Lower lobe of right lung (tissue), 2 donors: ENCODE measurements around the gene OR6N1. TPM values are rescaled to one million over a fixed set of nuclear protein-coding genes. Genes with fewer than 3 reads are reported as not detected.

Source experiments
- ATAC-seq, 2 donors: fragments of 200-7000 bp; cut with Tn5 transposase; one replicate each; pipeline ENCODE4 v1.9.1; 2020 to 2022; ENCODE audit warnings: mild to moderate bottlenecking in 2 of 2, moderate library complexity in 2 of 2
- DNase-seq: peaks from one replicate; pipeline ENCODE4 v3.0.0-alpha.2; 2020
- H3K27ac ChIP-seq: fragments of 200-600 bp; one replicate; pipeline ENCODE4 v1.8.0; 2022
- H3K27me3 ChIP-seq: fragments of 200-600 bp; one replicate; pipeline ENCODE4 v1.8.0; 2022; ENCODE audit warnings: low read depth
- H3K36me3 ChIP-seq: fragments of 200-600 bp; one replicate; pipeline ENCODE4 v1.8.0; 2022; ENCODE audit warnings: mild to moderate bottlenecking
- H3K4me1 ChIP-seq: fragments of 200-600 bp; one replicate; pipeline ENCODE4 v1.8.0; 2022
- H3K4me3 ChIP-seq: fragments of 200-600 bp; one replicate; pipeline ENCODE4 v1.8.0; 2022; ENCODE audit warnings: mild to moderate bottlenecking
- H3K9me3 ChIP-seq: fragments of 200-600 bp; one replicate; pipeline ENCODE4 v1.8.0; 2022
- intact Hi-C: fragments of 100-400 bp; cut with DNase I; formaldehyde crosslinking; loops from one replicate; pipeline ENCODE4 v1.11.0; 2022
- total RNA-seq: library from RNA; stranded (reverse); fragmentation: NEBNext Ultra II Directional; extraction: Animal tissue kit (Norgen Biotek cat#: 25700); gene quantifications from one replicate; pipeline ENCODE4 v1.2.1, GENCODE V29; 2021
- TF ChIP-seq, protein P1 (sequence below): fragments of 200-600 bp; IDR thresholded peaks from one replicate; pipeline ENCODE4 v1.8.0; 2022; ENCODE audit warnings: antibody characterized with exemption, mild to moderate bottlenecking
- donor health status: DM: no; HTN: yes; CAD: no; lungs with severe emphysema.

Gene OR6N1
- total RNA-seq, 1 donor from 2014 or later = 2.3 TPM

DNA sequence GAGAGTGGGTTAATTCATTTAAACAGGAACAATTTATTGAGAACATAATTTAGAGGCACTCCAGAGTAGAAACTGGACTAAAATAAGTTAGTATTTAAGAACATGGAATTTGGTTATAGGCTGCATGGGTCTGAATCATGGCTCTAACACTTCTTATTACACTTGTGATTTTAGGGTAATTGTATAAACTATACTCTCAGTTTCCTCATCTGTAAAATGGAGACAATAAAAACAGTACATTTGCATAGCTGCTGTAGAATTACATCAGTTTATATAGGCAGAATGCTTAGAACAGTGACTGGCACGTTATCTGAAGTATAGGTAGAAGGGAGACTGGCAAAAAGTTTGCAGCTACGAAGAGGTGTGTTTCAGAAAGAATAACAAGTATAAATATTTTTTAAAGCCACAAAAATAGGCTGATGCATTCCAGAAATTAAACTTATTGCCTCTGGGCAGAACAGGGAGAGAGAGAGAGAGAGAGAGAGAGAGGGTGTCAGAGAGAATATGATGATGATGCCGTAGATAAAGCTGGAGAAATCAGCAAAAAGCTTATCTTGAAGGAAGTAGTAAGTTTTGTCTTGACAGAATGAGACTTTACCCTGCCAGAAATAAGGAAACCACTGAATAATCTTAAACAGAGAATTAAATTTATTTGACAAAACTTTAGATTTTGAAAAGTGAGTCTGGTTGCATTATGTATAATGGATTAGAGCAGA is 43.3 kb downstream of the OR6N1 start:
- no peaks in the 10 kb centered on the region for H3K36me3 ChIP-seq
- intact Hi-C loops = no loop called here
- TF ChIP-seq, protein P1, sequence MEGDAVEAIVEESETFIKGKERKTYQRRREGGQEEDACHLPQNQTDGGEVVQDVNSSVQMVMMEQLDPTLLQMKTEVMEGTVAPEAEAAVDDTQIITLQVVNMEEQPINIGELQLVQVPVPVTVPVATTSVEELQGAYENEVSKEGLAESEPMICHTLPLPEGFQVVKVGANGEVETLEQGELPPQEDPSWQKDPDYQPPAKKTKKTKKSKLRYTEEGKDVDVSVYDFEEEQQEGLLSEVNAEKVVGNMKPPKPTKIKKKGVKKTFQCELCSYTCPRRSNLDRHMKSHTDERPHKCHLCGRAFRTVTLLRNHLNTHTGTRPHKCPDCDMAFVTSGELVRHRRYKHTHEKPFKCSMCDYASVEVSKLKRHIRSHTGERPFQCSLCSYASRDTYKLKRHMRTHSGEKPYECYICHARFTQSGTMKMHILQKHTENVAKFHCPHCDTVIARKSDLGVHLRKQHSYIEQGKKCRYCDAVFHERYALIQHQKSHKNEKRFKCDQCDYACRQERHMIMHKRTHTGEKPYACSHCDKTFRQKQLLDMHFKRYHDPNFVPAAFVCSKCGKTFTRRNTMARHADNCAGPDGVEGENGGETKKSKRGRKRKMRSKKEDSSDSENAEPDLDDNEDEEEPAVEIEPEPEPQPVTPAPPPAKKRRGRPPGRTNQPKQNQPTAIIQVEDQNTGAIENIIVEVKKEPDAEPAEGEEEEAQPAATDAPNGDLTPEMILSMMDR = no peak
- DNase-seq (no peak), ATAC-seq (no peak)
- no peak overlapping the region for H3K27ac ChIP-seq
- H3K4me1 ChIP-seq = no peaks in the 10 kb centered on the region
- H3K4me3 ChIP-seq = no peak overlapping the region
- H3K9me3 ChIP-seq = no peaks in the 10 kb centered on the region
- no peaks in the 10 kb centered on the region for H3K27me3 ChIP-seq

DNA sequence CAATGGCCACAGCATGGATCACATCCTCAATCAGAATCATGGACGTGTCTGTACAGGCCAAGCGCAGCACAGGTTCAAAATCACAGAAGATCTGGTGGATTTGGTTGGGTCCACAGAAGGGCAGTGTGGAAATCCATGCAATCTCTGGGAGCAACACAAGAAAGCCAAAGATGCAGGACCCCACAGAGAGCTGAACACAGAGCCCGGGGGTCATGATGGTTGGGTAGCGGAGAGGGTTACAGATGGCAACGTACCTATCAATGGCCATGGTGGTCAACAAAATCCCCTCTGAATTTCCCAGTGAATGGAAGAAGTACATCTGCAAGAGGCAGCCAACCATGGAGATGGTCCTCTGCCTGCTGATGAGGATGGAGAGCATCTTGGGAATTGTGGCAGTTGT is 47.6 kb downstream of the OR6N1 start:
- Histone ChIP-seq H3K4me3 (no peak overlapping the region), H3K4me1 (no peaks in the 10 kb centered on the region), H3K9me3 (no peaks in the 10 kb centered on the region), H3K36me3 (no peaks in the 10 kb centered on the region), H3K27me3 (no peaks in the 10 kb centered on the region), H3K27ac (no peak overlapping the region)
- intact Hi-C loops = no loop called here
- TF ChIP-seq, protein P1 = no peak
- no peak for ATAC-seq
- no peak for DNase-seq

DNA sequence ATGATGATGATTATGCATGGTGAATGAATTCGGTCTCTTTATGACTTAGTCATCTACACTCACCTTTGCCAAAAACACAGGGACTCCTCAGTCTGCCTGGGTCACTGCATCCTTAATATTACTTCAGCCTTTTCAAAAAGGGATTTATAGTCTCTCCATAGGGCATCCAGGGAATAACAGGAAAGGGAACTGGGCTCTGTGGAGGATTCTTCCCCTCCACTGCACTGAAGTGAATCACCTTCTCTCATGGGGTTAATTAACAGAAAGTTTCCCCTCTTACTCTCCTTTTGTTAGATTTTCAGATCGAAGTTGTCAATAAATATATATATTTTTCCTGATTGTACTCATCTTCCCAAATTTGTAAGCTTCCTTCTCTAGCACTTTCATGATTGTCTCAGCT is 51.4 kb downstream of the OR6N1 start, which contains the start of gene OR6K3:
Gene OR6K3, minus strand, starts transcription at position 101 of the 400 bp plus-strand sequence. CDS start 2,605 bp downstream, outside the sequence.
- Histone ChIP-seq H3K36me3 (no peaks in the 10 kb centered on the region), H3K4me3 (no peak within 1 kb of the TSS), H3K27me3 (no peaks in the 10 kb centered on the region), H3K27ac (no peak within 1 kb of the TSS), H3K4me1 (no peaks in the 10 kb centered on the region), H3K9me3 (no peaks in the 10 kb centered on the region)
- ATAC-seq (no peak), DNase-seq (no peak)
- TF ChIP-seq, protein P1 = no peak
- intact Hi-C loops = no loop called here

DNA sequence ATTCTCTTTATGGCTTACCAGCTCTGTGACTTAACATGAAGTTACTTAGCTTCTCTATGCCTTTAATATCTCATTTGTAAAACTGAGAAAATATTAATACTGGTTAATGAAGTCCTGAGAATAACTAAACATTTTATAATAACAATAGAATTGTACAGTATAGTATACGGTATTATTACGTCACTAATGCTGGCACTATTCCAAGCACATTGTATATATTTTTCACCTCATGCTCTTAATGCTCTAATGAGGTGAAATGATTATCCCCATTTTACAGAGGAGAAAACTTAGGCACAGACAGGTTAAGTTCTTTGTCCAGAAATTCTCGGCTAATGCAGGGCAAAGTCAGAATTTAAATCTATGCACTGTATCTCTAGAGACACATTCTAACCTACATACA is 52.3 kb downstream of the OR6N1 start:
- no peak for ATAC-seq
- H3K27ac ChIP-seq = no peak overlapping the region
- H3K4me1 ChIP-seq = no peaks in the 10 kb centered on the region
- H3K4me3 ChIP-seq = no peak overlapping the region
- H3K27me3 ChIP-seq = no peaks in the 10 kb centered on the region
- no peaks in the 10 kb centered on the region for H3K36me3 ChIP-seq
- intact Hi-C loops = no loop called here
- H3K9me3 ChIP-seq = no peaks in the 10 kb centered on the region
- TF ChIP-seq, protein P1 = no peak
- no peak for DNase-seq

DNA sequence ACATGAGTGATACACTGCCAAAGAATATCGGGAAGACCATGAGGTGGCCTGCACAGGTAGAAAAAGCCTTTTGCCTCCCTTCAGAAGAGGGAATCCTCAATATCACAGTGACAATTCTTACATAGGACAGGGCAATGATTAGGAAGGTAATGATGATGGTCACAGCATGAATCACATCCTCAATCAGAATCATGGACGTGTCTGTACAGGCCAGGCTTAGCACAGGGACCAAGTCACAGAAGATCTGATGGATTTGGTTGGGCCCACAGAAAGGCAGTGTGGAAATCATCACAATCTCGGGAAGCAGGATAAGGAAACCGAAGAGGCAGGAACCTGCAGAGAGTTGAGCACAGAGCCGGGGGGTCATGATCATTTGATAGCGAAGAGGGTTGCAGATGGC is 54.7 kb downstream of the OR6N1 start:
- no peaks in the 10 kb centered on the region for H3K9me3 ChIP-seq
- H3K4me1 ChIP-seq = no peaks in the 10 kb centered on the region
- DNase-seq = no peak
- ATAC-seq = no peak
- no peak overlapping the region for H3K4me3 ChIP-seq
- no peaks in the 10 kb centered on the region for H3K27me3 ChIP-seq
- no peak overlapping the region for H3K27ac ChIP-seq
- intact Hi-C loops = no loop called here
- no peaks in the 10 kb centered on the region for H3K36me3 ChIP-seq
- TF ChIP-seq, protein P1 = no peak
